Nephron progenitor cell (in vitro differentiated cells): ENCODE results near the gene RNF130.

Experiments used
- DNase-seq: peaks from one replicate; pipeline ENCODE4 v3.0.0; 2021
- H3K27ac Mint-ChIP-seq: 2 replicates; pipeline ENCODE4 v1.8.0; 2021; ENCODE audit warnings: mild to moderate bottlenecking, moderate library complexity, mixed read lengths
- H3K27me3 Mint-ChIP-seq: 2 replicates; pipeline ENCODE4 v1.8.0; 2021; ENCODE audit warnings: mild to moderate bottlenecking, low read depth, mixed read lengths; ENCODE audit not compliant: poor library complexity
- H3K36me3 Mint-ChIP-seq: 2 replicates; pipeline ENCODE4 v1.8.0; 2021; ENCODE audit warnings: low read depth, mixed read lengths
- H3K4me1 Mint-ChIP-seq: 2 replicates; pipeline ENCODE4 v1.8.0; 2021; ENCODE audit warnings: mixed read lengths
- H3K4me3 Mint-ChIP-seq: 2 replicates; pipeline ENCODE4 v1.8.0; 2021; ENCODE audit warnings: mild to moderate bottlenecking, moderate library complexity, mixed read lengths
- H3K9me3 Mint-ChIP-seq: 2 replicates; pipeline ENCODE4 v1.8.0; 2021; ENCODE audit warnings: mild to moderate bottlenecking, moderate library complexity, mixed read lengths
- CTCF ChIP-seq: fragments of 200-600 bp; sonication (generic); IDR thresholded peaks from 2 replicates; pipeline ENCODE4 v1.5.0; 2021; ENCODE audit warnings: antibody characterized with exemption

Gene RNF130

GRCh38 chr5:179913461-179913860 lies 158.1 kb downstream of the RNF130 start:
- Mint-ChIP-seq H3K9me3 (no peaks in the 10 kb centered on the region), H3K27me3 (peaks cover 12% of the 10 kb centered on the region), H3K36me3 (no peaks in the 10 kb centered on the region), H3K4me3 (no peak overlapping the region), H3K4me1 (peaks cover 22% of the 10 kb centered on the region), H3K27ac (no peak overlapping the region)
- no peak for TF ChIP-seq CTCF
- DNase-seq, result no peak

GRCh38 chr5:179912951-179913350 lies 158.6 kb downstream of the RNF130 start:
- no peak for TF ChIP-seq CTCF
- Mint-ChIP-seq H3K4me1 (peaks cover 22% of the 10 kb centered on the region), H3K36me3 (no peaks in the 10 kb centered on the region), H3K27ac (peak overlapping the region; percentile 78), H3K9me3 (no peaks in the 10 kb centered on the region), H3K4me3 (no peak overlapping the region), H3K27me3 (peaks cover 13% of the 10 kb centered on the region)
- no peak for DNase-seq

- Mint-ChIP-seq H3K27me3 (peaks cover 15% of the 10 kb centered on the region), H3K9me3 (no peaks in the 10 kb centered on the region), H3K36me3 (no peaks in the 10 kb centered on the region), H3K4me3 (no peak overlapping the region), H3K4me1 (peaks cover 22% of the 10 kb centered on the region), H3K27ac (peak overlapping the region; percentile 78)
- DNase-seq, result no peak
- TF ChIP-seq CTCF, result no peak
Measured at GRCh38 chr5:179912386-179912785, 159.2 kb downstream of the RNF130 start.

GRCh38 chr5:179909224-179909623 lies 162.3 kb downstream of the RNF130 start:
- TF ChIP-seq CTCF, result no peak
- Mint-ChIP-seq H3K27me3 (peaks cover 14% of the 10 kb centered on the region), H3K9me3 (no peaks in the 10 kb centered on the region), H3K4me3 (peak overlapping the region; percentile 50), H3K36me3 (peaks cover 14% of the 10 kb centered on the region), H3K4me1 (peaks cover 12% of the 10 kb centered on the region), H3K27ac (no peak overlapping the region)
- DNase-seq, result no peak

- peak; percentile 23 for TF ChIP-seq CTCF
- H3K36me3 Mint-ChIP-seq, result peaks cover 18% of the 10 kb centered on the region
- H3K27ac Mint-ChIP-seq, result no peak overlapping the region
- peak; percentile 30 for DNase-seq
- H3K4me3 Mint-ChIP-seq, result peak overlapping the region; percentile 66
- H3K27me3 Mint-ChIP-seq, result peaks cover 14% of the 10 kb centered on the region
- no peaks in the 10 kb centered on the region for H3K9me3 Mint-ChIP-seq
- H3K4me1 Mint-ChIP-seq, result peaks cover 5% of the 10 kb centered on the region
Measured at GRCh38 chr5:179908528-179908927, 163.0 kb downstream of the RNF130 start.

GRCh38 chr5:179907556-179908324 lies 163.8 kb downstream of the RNF130 start, which contains the start of gene TBC1D9B:
TSS of gene TBC1D9B (minus strand) at chr5:179907897. CDS start at chr5:179907821, 76 bp downstream.
- H3K27me3 Mint-ChIP-seq, result peaks cover 17% of the 10 kb centered on the region
- H3K4me1 Mint-ChIP-seq, result peaks cover 5% of the 10 kb centered on the region
- DNase-seq, result peak; percentile 71
- TF ChIP-seq CTCF, result no peak
- peak within 1 kb of the TSS; percentile 86 for H3K4me3 Mint-ChIP-seq
- peaks cover 21% of the 10 kb centered on the region for H3K36me3 Mint-ChIP-seq
- no peaks in the 10 kb centered on the region for H3K9me3 Mint-ChIP-seq
- H3K27ac Mint-ChIP-seq, result no peak within 1 kb of the TSS
